Embryonic facial prominence (tissue), 1 donor: ENCODE results near the gene ALDOA.

Experiments
- DNase-seq: peaks from one replicate; pipeline ENCODE4 v3.0.0-alpha.2; 2016; ENCODE audit errors: extremely low spot score

Gene ALDOA

GRCh38 chr16:30116291-30117207 is 51.0 kb downstream of the ALDOA start:
- DNase-seq, result no peak

GRCh38 chr16:30117768-30118167 is 52.2 kb downstream of the ALDOA start:
- no peak for DNase-seq

- DNase-seq, result no peak
Measured at GRCh38 chr16:30119428-30119827, 53.9 kb downstream of the ALDOA start.
